Measurements from ENCODE around the gene BBIP1.
"Not testable (repeated sequence)": the region's sequence is repeated elsewhere in the genome, so short reads cannot be mapped to it uniquely, and the experiment has no call there.

The BBIP1 gene

DNA sequence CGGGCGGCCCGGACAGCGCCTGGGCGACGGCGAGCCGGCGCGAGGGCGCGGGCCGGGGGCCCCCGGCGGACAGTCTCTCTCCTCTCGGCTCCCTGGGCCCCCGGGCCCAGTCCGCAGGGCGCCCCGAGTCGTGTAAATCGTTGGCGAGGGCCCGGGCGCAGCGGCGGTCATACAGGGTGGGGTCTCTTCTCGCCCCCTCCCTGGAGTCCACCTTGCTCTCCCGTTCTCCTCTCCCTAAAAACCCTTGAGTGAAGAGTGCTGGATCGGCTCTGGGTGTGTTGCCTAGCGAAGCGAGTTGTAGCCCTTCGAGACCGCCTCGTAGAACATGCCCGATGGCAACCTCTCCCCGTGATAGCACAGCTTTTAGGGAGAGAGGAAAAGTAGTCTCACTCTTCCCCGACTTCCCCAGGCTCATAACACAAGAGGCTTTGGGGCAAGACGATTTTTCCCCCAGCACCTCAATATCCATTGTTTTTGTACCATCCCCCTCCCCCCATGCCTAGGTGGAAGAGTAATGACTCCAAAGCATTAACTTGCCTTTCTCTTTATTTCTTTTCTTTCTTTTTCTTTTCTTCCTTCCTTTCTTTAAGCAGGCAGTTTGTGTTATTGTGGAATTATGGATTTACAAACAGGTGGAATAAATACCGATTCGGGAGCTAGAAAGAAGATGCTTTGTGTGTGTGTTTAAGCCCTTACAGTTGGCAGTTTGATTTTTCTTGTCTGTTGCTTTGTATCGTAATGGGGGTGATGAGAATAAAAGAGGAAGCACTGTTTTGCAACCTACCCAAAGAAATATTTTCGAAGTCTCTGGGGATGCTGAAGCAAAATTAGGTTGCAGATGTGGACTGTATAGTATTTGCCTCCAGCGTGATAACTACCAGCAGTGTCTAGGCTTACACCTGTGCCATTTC is 1.2 kb upstream of the BBIP1 start:
- DNase-seq: no peak

DNA sequence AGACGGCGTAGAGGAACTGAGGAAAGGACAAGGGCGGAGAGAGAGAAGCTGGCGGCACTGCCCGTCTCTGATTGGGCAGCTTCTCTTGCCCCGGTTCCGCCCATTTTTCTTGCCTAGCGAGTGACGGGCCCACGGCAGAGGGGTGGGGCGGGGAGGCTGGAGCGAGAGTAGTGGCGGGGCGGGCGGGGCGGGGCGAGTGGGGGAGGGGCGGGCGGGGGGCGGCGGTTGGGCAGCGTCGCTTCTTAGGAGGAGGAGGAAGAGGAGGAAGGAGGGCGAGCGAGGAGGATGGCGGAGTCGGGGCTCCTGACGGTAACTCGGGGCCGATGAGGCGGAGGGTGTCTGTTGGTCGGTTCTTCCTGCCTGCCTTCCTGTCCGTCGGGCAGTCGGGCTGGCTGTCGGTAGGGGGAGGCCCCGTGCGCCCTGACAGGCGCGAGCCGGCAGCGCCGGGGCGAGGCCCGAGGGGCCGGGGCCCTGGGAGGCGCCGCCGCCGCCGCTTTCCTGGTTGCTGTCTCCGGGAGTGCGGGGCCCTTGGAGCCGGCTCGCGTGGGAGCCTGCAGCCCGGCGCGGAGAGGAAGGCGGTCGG is 460 bp upstream of the BBIP1 start, which contains the start of gene SHOC2:
Gene SHOC2 (plus strand): TSS at position 256 of the 583 bp plus-strand sequence. CDS start 44,755 bp downstream, outside the sequence.
- peak; percentile 86 to 95 (median 93) for DNase-seq

GRCh38 chr10:110918269-110918642 is 724 bp downstream of the BBIP1 start:
- peak in 1 of 4 experiments; percentile 77 for DNase-seq

DNA sequence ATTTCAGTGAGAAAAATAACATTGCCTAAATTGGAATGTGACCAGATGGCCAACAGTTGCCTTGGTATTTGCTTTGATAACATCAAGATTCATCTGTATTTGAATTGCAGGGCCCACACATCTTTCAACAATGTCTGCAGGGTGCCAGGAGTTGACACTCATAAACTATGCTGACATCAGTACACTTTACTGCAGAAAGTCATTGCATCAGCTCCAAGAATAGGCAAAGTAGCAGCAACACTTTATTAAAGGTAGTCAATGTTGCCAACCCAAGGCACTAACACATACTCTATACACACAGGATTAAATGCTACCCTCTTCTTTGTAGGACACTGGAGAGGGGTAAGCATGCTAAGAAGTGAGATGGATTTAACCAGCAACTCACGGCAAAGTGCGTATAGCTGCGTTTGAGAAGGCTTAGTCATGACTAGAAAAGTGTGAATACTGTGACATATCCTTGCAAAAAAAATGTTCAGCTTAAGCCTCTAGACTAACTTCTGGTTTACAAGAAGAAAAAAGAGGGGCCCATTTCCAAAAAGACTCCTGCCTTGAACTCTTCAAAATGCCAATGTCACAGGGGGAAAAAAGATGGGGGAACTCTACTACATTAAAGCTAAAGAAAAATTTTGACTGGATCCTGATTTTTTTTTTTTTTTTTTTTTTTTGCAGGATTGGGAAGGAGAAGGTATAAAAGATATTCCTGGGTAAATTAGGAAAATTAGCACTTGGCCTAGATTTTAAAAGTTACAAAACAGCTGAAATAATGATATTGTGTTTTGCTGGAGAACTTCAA is 2.2 kb downstream of the BBIP1 start:
- DNase-seq: no peak

GRCh38 chr10:110915600-110915999 is 3.4 kb downstream of the BBIP1 start:
- DNase-seq: not testable (repeated sequence)

DNA sequence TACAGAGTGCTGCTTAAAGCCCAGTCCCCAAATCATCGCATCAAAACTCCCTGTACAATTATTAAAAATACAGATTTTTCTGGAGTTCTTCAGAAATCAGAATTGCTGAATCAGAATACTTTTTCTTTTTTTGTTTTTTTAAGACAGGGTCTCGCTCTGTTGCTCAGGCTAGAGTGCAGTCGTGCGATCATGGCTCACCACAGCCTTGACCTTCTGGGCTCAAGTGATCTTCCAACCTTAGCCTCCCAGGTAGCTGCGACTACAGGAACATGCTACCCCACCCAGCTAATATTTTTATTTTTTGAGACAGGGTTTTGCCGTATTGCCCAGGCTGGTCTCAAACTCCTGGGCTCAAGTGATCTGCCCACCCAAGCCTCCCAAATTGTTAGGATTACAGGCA is 3.9 kb downstream of the BBIP1 start:
- no peak for DNase-seq

DNA sequence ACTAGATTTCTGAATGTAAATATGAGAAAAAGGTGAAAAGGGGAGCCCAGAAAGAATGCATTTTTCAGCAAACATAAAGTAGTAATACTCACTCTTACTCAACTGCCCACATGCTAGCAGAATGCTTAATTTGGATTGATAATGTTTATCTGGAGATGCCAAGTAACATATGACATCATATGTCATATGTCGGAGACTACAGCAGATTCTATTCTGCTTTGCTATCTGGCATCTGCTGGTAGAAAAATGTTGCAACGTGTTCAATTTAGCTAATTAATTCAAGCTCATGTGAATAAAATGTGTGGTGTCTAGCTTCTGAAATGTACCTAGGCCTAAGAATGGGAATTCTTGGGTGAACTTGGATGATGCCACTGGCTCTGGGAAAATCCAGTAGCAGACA is 4.5 kb downstream of the BBIP1 start:
- DNase-seq: no peak

- DNase-seq: no peak
Observed at GRCh38 chr10:110912374-110912773, 6.6 kb downstream of the BBIP1 start.

GRCh38 chr10:110910138-110910537 is 8.8 kb downstream of the BBIP1 start:
- no peak for DNase-seq

- no peak for DNase-seq
Observed at GRCh38 chr10:110903280-110904278, 15.4 kb downstream of the BBIP1 start.

DNA sequence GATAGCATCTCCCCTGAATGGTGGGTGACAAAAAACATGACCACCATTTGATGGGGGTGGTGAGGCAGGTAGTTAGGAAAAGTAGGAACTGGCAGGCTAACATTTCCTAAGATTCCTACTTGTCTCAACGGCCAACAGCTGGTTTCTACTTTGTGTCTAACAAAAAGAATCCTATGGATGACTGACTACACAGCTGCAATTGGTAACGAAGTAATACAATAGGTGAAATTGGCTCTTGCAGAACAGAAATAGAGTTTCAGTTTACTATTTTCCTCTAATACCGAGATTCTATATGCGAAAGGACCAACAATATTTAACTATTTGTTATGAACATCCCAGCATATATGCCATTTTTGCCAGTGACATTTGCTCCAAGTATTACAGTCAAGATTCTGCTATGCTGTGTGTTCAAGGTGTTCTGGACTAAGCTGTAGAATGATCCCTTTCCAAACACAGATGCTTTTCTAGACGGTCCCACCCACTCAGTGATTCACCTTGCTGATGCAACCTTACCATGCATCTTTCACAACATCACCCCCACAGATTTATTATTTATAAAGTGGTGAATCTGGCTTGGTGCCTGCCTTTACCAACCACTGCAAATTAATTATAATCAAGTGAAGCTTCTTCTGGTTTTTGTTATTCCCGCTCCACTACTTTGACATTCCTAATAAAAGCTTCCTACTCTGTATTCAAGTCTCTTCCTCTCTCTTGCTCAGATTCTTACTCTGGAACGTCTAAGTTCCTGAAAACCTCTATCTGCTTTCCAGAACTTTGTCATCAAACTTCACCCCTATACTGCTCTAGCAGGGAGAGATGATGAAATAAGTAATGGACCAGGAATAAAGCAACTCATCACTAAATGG is 16.8 kb downstream of the BBIP1 start:
- no peak for DNase-seq

- DNase-seq: no peak
Observed at GRCh38 chr10:110900983-110901382, 18.0 kb downstream of the BBIP1 start.

GRCh38 chr10:110898391-110898790 is 20.6 kb downstream of the BBIP1 start:
- DNase-seq: no peak

GRCh38 chr10:110897184-110897583 is 21.8 kb downstream of the BBIP1 start:
- DNase-seq: no peak

DNA sequence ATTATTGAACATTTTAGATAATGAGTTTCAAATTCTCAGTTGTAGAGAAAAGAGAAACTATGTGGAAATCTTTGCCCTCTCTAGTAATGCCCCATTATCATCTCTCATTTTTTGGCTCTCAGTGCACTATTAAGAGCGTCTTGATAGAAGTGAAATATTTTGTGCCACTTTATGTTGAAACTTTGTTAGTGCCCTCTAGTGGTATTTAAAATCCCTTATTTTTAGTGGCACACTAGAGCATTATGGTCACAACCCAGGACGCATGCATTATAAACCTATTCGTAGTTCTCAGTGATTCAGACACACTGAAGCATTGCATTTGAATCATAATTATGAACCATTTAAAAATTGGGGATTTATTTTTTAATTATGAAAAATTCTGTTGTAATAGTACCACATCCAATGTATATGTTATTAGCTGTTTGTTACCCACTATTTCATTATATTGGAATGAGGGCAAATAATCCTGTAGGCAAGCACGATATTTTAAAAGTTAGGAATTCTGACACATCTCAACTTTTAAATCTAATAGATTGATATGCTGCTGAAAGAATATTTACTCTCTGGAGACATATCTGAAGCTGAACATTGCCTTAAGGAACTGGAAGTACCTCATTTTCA is 25.3 kb downstream of the BBIP1 start:
- no peak for DNase-seq

GRCh38 chr10:110892602-110893288 is 26.2 kb downstream of the BBIP1 start:
- DNase-seq: no peak

DNA sequence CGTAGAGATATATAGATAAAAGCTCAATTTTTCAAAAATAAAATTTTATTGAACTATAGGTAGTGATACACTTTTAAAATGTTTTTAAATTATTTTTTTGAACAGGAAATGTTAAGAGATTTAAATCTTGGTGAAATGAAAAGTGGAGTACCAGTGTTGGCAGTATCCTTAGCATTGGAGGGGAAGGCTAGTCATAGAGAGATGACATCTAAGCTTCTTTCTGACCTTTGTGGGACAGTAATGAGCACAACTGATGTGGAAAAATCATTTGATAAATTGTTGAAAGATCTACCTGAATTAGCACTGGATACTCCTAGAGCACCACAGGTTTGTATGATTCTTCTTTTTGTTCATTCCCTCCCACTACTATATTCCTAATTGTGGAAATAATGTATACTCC is 31.4 kb downstream of the BBIP1 start:
- no peak for DNase-seq

DNA sequence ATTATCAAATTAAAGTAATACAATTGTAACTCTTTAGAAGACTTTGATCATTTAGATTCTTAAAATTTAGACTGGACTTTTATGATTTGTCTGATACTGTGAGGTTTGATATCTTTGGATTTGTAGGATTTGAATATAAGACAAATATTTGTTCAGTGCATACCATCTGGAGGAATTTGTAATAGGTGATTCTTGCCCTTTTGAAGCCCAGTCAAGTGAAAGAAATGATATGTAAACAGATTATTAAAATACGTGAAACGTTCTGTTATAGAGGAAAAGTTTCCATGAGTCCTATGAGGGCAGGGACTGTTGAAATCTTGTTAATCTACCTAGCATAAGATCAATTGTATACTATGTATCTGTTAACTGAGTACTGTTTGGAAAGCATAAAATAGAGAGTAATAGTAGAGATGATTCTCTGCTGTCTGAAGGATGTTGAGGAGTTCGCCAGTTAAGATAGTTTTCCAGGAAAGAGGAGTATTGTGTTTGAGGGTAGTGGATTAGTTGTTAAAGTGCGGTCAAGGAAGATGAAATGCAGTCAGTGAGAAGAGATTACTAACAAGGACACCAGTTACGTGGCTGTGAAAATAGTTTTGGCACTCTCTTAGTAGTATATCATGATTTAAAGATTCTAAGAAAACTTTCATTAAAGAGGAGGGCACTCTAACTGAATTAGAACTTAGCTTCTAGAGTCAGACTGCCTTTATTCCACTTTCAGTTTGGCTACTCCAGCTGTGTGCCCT is 32.9 kb downstream of the BBIP1 start:
- no peak for DNase-seq

- no peak for DNase-seq
Observed at GRCh38 chr10:110883924-110884323, 35.1 kb downstream of the BBIP1 start.

Data from activated naive CD4-positive, alpha-beta T cell (primary cell).